ENCODE results near the gene BRI3.

Gene BRI3

GRCh38 chr7:98283887-98284222, 2.4 kb downstream of the BRI3 start:
- DNase-seq (ENCODE audit: low read depth, low spot score) = no peak
- no peak for TF ChIP-seq CTCF (IDR thresholded peaks at IDR 0.05; ENCODE audit: insufficient read depth, low read length, missing control alignments)
- ChIA-PET CTCF (interaction anchor here (1.5 to 4.2 kb wide), 2 partner anchors 11 to 117 kb away, joined by 4 to 18 read pairs; partner anchors contain the start of gene BAIAP2L1), POLR2A (no interaction called here)
- peak overlapping the region; percentile 83 for H3K4me3 ChIP-seq (ENCODE audit: low read depth, low read length)

DNA sequence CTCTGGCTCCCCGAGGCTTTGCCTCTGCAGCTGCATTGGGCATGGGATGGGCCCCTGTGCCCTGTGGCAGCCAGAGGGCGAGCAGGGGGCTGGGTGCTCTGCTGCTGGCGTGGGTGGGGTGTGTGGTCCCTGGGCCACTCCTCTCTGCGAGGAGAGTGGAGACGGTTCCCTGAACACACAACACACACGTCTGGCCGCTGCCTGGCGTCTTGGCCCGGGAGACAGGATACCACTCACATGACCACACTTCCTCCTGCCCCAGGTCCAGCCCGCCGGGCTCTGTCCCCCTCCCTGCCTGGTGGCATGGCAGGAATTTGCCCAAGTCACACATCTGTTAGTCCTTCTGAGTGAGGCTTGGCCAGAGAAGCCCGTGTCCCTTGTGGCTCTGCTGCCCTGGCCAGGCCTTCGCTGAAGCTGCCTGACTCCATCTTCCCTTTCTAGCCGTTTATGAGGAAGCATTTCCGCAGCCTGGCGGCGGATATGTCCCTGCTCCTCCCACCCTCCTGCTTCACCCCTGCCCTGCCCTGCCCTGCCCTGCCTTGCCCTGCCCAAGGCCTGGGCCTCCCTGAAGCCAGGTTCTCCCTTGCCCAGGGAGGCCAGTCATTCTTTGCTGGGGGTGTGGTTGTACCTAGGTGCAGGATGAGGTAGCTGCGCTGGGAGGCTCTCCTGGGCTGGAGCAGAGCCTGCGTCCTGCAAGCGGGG, 3.0 kb downstream of the BRI3 start:
- peak; percentile 46 for DNase-seq (ENCODE audit: low read depth, low spot score)
- ChIA-PET CTCF (interaction anchor here (1.2 to 4.2 kb wide), 5 partner anchors 10 to 134 kb away, joined by 3 to 18 read pairs (median 4); partner anchors contain the start of gene BAIAP2L1), POLR2A (interaction anchor here (0.6 kb wide), 1 partner anchor 63 kb away, joined by 3 read pairs; no protein-coding TSS in a partner anchor)
- no peak for TF ChIP-seq CTCF (IDR thresholded peaks at IDR 0.05; ENCODE audit: insufficient read depth, low read length, missing control alignments)
- peak overlapping the region; percentile 83 for H3K4me3 ChIP-seq (ENCODE audit: low read depth, low read length)

DNA sequence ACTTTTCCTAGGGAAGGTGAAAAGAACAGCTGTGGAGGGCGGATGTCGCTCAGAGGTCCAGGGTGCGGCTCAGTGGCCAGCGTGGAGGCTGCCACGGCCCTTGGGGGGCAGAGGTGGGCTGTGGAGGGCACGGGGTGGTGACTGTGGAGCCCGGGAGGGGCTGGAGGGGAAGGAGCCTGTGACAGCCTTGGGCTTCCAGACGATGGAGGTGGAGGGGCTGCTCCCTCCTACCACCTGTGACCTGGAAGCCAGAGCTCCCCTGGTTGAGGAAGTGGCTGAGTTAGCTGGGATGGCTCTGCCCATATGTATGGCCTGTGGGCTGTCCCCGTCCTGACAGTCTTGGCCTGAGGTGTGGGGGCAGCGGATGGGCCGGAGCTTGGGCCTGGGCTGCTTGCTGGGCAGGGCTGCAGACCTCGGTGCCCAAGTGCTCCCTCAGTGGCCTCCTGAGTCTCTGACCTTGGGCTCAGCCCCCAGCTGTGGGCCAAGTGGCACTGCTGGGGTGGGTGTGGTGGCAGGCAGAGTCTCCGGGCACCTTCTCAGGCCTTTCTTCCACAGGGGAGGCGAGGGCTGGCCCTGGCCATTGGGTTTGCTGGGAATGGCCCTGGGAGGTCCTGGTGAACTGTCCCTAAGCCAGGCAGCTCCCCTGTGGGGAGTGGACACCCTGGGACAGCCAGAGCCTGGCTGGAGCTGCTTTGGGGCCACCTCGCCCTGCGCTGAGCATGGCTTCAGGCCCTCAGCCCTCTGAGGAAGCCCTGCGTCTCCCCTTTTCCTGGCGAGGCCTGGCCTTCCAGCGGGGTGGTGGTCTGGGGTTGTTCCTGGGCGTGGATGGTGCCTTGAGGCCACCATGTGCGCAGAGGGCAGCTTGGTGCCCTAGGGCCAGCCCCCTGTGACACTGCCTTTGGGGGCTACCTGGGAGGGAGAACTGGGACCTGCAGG, 3.9 kb downstream of the BRI3 start:
- CTCF ChIA-PET = interaction anchor here (1.1 to 4.2 kb wide), 5 partner anchors 9 to 556 kb away, joined by 3 to 18 read pairs (median 3); partner anchors contain the start of gene BAIAP2L1
- TF ChIP-seq CTCF (IDR thresholded peaks at IDR 0.05; ENCODE audit: insufficient read depth, low read length, missing control alignments) = no peak
- DNase-seq (ENCODE audit: low read depth, low spot score) = no peak
- peak overlapping the region; percentile 3 for H3K4me3 ChIP-seq (ENCODE audit: low read depth, low read length)
- POLR2A ChIA-PET = interaction anchor here (0.6 to 1.1 kb wide), 5 partner anchors 9 to 1075 kb away, joined by 3 to 5 read pairs (median 3); no protein-coding TSS in a partner anchor

- DNase-seq (ENCODE audit: low read depth, low spot score) = no peak
- no peak overlapping the region; the same call in none of the 2 replicates for H3K4me3 ChIP-seq (ENCODE audit: low read depth, low read length)
- TF ChIP-seq CTCF (IDR thresholded peaks at IDR 0.05; ENCODE audit: insufficient read depth, low read length, missing control alignments) = no peak
- ChIA-PET POLR2A (interaction anchor here (1.0 to 1.1 kb wide), 3 partner anchors 8 to 106 kb away, joined by 3 to 4 read pairs (median 3); no protein-coding TSS in a partner anchor), CTCF (interaction anchor here (1.1 to 4.2 kb wide), 4 partner anchors 8 to 555 kb away, joined by 3 to 18 read pairs (median 8); partner anchors contain the start of gene BAIAP2L1)
Observed at GRCh38 chr7:98286093-98286539, 4.6 kb downstream of the BRI3 start.

- TF ChIP-seq CTCF (IDR thresholded peaks at IDR 0.05; ENCODE audit: insufficient read depth, low read length, missing control alignments) = no peak
- ChIA-PET POLR2A (interaction anchor here (1.1 kb wide), 2 partner anchors 7 to 9 kb away, joined by 3 read pairs; no protein-coding TSS in a partner anchor), CTCF (interaction anchor here (1.4 kb wide), 1 partner anchor 115 kb away, joined by 4 read pairs; no protein-coding TSS in a partner anchor)
- DNase-seq (ENCODE audit: low read depth, low spot score) = no peak
- H3K4me3 ChIP-seq (ENCODE audit: low read depth, low read length) = no peak overlapping the region
Observed at GRCh38 chr7:98286701-98287485, 5.4 kb downstream of the BRI3 start.
